ENCODE measurements around the gene AGXT.

- TF ChIP-seq, protein P1, sequence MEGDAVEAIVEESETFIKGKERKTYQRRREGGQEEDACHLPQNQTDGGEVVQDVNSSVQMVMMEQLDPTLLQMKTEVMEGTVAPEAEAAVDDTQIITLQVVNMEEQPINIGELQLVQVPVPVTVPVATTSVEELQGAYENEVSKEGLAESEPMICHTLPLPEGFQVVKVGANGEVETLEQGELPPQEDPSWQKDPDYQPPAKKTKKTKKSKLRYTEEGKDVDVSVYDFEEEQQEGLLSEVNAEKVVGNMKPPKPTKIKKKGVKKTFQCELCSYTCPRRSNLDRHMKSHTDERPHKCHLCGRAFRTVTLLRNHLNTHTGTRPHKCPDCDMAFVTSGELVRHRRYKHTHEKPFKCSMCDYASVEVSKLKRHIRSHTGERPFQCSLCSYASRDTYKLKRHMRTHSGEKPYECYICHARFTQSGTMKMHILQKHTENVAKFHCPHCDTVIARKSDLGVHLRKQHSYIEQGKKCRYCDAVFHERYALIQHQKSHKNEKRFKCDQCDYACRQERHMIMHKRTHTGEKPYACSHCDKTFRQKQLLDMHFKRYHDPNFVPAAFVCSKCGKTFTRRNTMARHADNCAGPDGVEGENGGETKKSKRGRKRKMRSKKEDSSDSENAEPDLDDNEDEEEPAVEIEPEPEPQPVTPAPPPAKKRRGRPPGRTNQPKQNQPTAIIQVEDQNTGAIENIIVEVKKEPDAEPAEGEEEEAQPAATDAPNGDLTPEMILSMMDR (IDR thresholded peaks at IDR 0.05): no peak
- TF ChIP-seq POLR2A (IDR thresholded peaks at IDR 0.05): no peak
Measured at GRCh38 chr2:240921311-240921994, 52.8 kb downstream of the AGXT start.

Measured in right lobe of liver (tissue), 4 donors.